GM18508 (cell line): ENCODE measurements around the gene FAM124A.

Experiments used
- ATAC-seq: cut with Tn5 transposase; IDR thresholded peaks from one replicate; pipeline ENCODE4 v1.9.1; 2021; ENCODE audit warnings: moderate number of reproducible peaks; ENCODE audit not compliant: insufficient read depth, unreplicated experiment

The FAM124A gene

GRCh38 chr13:51237887-51238286 is 15.7 kb downstream of the FAM124A start:
- no peak for ATAC-seq

- no peak for ATAC-seq
Observed at GRCh38 chr13:51240178-51240577, 18.0 kb downstream of the FAM124A start.

- ATAC-seq = no peak
Observed at GRCh38 chr13:51240958-51241357, 18.8 kb downstream of the FAM124A start.

GRCh38 chr13:51241720-51242119 is 19.5 kb downstream of the FAM124A start:
- no peak for ATAC-seq

GRCh38 chr13:51243227-51243626 is 21.0 kb downstream of the FAM124A start:
- ATAC-seq = no peak

GRCh38 chr13:51243832-51244231 is 21.6 kb downstream of the FAM124A start:
- no peak for ATAC-seq

- ATAC-seq = no peak
Observed at GRCh38 chr13:51244637-51245405, 22.6 kb downstream of the FAM124A start.

- no peak for ATAC-seq
Observed at GRCh38 chr13:51245583-51245982, 23.4 kb downstream of the FAM124A start.

GRCh38 chr13:51246025-51246417 is 23.8 kb downstream of the FAM124A start:
- no peak for ATAC-seq

GRCh38 chr13:51246418-51247277 is 24.4 kb downstream of the FAM124A start:
- ATAC-seq = no peak

GRCh38 chr13:51249255-51249654 is 27.1 kb downstream of the FAM124A start:
- no peak for ATAC-seq

GRCh38 chr13:51249770-51250741 is 27.9 kb downstream of the FAM124A start:
- no peak for ATAC-seq

- ATAC-seq = no peak
Observed at GRCh38 chr13:51251480-51251879, 29.3 kb downstream of the FAM124A start.

GRCh38 chr13:51252954-51253532 is 30.8 kb downstream of the FAM124A start:
- no peak for ATAC-seq

- ATAC-seq = no peak
Observed at GRCh38 chr13:51255556-51255955, 33.4 kb downstream of the FAM124A start.

- no peak for ATAC-seq
Observed at GRCh38 chr13:51257187-51257586, 35.0 kb downstream of the FAM124A start.

GRCh38 chr13:51258612-51259548 is 36.7 kb downstream of the FAM124A start:
- ATAC-seq = no peak

GRCh38 chr13:51260154-51260553 is 38.0 kb downstream of the FAM124A start:
- no peak for ATAC-seq
